ENCODE results near the gene GYG2.

GRCh38 chrX:2921750-2922149 lies 93.0 kb downstream of the GYG2 start:
- TF ChIP-seq CTCF (IDR thresholded peaks at IDR 0.05) = no peak
- TF ChIP-seq POLR2A (IDR thresholded peaks at IDR 0.05) = no peak
- no peak for TF ChIP-seq EP300 (IDR thresholded peaks at IDR 0.05)

All from gastroesophageal sphincter (tissue), 3 donors.